K562 (cell line): Measurements from ENCODE around the gene TMEM273. TPM values are rescaled to one million over a fixed set of nuclear protein-coding genes. Genes with fewer than 3 reads are reported as not detected.

Experiments used
- AFF1 ChIP-seq, 2 experiments: fragments of 450-650 bp; IDR thresholded peaks; 2 replicates each; pipeline ENCODE4 v1.6.1; 2018; ENCODE audit warnings: mild to moderate bottlenecking in 2 of 2, low read depth in 1 of 2; ENCODE audit not compliant: partially characterized antibody in 2 of 2
- ARID1B ChIP-seq: fragments of 450-650 bp; IDR thresholded peaks from 2 replicates; pipeline ENCODE4 v1.6.1; 2016; ENCODE audit warnings: antibody characterized with exemption, mild to moderate bottlenecking, inconsistent platforms
- E2F3 ChIP-seq: fragments of 250-450 bp; sonication (Bioruptor Pico); IDR thresholded peaks from 2 replicates; pipeline ENCODE4 v1.4.0; 2020; ENCODE audit warnings: mild to moderate bottlenecking
- FUS ChIP-seq: fragments of 200-400 bp; formaldehyde crosslinking; optimal IDR thresholded peaks from 2 replicates; pipeline ENCODE3; 2017; ENCODE audit warnings: low read depth, low read length
- KDM2B ChIP-seq: fragments of 250-450 bp; sonication (Bioruptor Pico); IDR thresholded peaks from 2 replicates; pipeline ENCODE4 v1.8.0; 2021; ENCODE audit warnings: mild to moderate bottlenecking, moderate library complexity
- MTA1 ChIP-seq: fragments of 450-650 bp; IDR thresholded peaks from 2 replicates; pipeline ENCODE4 v1.6.1; 2017; ENCODE audit warnings: borderline replicate concordance
- RBM14 ChIP-seq: fragments of 200-400 bp; formaldehyde crosslinking; IDR thresholded peaks from 2 replicates; pipeline ENCODE4 v1.6.1; 2018; ENCODE audit warnings: low read depth, mild to moderate bottlenecking, low read length, moderate library complexity, borderline replicate concordance; ENCODE audit not compliant: insufficient read depth
- RBM22 ChIP-seq: fragments of 200-400 bp; formaldehyde crosslinking; IDR thresholded peaks from 2 replicates; pipeline ENCODE4 v1.6.1; 2018; ENCODE audit warnings: low read length, low read depth; ENCODE audit not compliant: poor library complexity, severe bottlenecking
- SMAD1 ChIP-seq: fragments of 150-350 bp; IDR thresholded peaks from 2 replicates; pipeline ENCODE4 v1.6.1; 2014; ENCODE audit warnings: low read length, low read depth; ENCODE audit not compliant: partially characterized antibody
- ZNF778 ChIP-seq: fragments of 450-650 bp; formaldehyde crosslinking; IDR thresholded peaks from 2 replicates; pipeline ENCODE4 v1.4.0; 2020; ENCODE audit warnings: mild to moderate bottlenecking, moderate library complexity
- ZZZ3 ChIP-seq: fragments of 450-650 bp; IDR thresholded peaks from 2 replicates; pipeline ENCODE4 v1.6.1; 2016; ENCODE audit warnings: antibody characterized with exemption, mild to moderate bottlenecking, moderate library complexity
- polyA plus RNA-seq, 8 experiments: library from polyadenylated mRNA; depleted of rRNA in 4 of 8; stranded (reverse) in 5 of 8; unstranded in 3 of 8; fragments of >200 nt; fragmentation: Nextera tagmentation in 2 of 8; fragmentation: Illumina TruSeq in 1 of 8; extraction: Ambion mirVana in 2 of 8; extraction: Trizol in 1 of 8; gene quantifications; 2 replicates each; pipeline versions ENCODE4 v1.2.1 to v1.2.3, GENCODE V29; 2011 to 2014; ENCODE audit warnings: inconsistent platforms in 1 of 8, missing spikeins in 1 of 8
- total RNA-seq, 7 experiments: library from RNA; depleted of rRNA in 6 of 7; stranded (reverse); fragments of >200 nt in 6 of 7; fragmentation: Illumina TruSeq in 2 of 7; extraction: Trizol in 2 of 7; gene quantifications; 2 replicates each; pipeline versions ENCODE4 v1.2.1 to v1.2.3, GENCODE V29; 2011 to 2021; ENCODE audit warnings: low replicate concordance in 1 of 7
- TF ChIP-seq, protein P1 (sequence below): fragments of 450-650 bp; formaldehyde crosslinking; IDR thresholded peaks from 2 replicates; pipeline ENCODE4 v1.4.0; 2020; ENCODE audit warnings: mild to moderate bottlenecking, mixed read lengths
- TF ChIP-seq, protein P2 (sequence below): fragments of 450-650 bp; IDR thresholded peaks from 2 replicates; pipeline ENCODE4 v1.6.1; 2018; ENCODE audit not compliant: partially characterized antibody

Gene TMEM273
- total and polyA plus RNA-seq, 9 of the 15 experiments (the other 6 are each of a cell fraction or from before 2014, with no cell fraction given): 39.2 to 131 (median 95.6) TPM

DNA sequence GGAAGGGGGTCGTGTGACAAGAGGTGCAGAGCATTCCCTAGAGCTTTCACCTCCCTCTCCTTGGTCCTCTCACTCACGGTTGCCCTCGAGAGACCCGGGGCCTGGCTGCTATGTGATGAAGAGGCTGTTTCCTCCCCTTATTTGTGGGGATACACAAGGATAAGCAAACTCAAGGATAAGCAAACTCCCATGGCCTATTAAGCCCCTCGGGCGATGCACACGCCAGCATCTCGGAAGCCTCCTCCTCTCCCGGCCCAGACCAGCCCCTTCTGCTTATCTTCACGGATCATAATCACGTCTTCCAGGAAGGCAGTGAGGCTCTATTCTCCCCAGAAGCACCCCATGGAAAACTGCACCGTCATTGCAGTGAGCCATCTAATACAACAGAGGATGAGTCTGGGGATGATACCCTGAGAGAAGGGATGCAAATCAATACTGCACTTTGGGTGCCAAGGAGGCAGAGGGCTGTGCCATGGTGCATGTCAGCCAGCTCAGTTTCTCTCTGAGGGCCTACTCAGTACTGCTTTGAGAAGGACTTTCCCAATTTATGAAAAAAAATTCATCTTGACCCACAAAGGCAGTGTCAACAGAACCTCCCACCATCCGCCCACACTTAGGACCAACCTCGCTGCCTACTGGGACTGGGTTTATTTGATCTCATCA is 22.2 kb downstream of the TMEM273 start (continued):
- TF ChIP-seq, protein P1, sequence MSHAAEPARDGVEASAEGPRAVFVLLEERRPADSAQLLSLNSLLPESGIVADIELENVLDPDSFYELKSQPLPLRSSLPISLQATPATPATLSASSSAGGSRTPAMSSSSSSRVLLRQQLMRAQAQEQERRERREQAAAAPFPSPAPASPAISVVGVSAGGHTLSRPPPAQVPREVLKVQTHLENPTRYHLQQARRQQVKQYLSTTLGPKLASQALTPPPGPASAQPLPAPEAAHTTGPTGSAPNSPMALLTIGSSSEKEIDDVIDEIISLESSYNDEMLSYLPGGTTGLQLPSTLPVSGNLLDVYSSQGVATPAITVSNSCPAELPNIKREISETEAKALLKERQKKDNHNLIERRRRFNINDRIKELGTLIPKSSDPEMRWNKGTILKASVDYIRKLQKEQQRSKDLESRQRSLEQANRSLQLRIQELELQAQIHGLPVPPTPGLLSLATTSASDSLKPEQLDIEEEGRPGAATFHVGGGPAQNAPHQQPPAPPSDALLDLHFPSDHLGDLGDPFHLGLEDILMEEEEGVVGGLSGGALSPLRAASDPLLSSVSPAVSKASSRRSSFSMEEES (CRISPR knock-in tag): no peak
- TF ChIP-seq SMAD1: no peak
- no peak for TF ChIP-seq FUS
- no peak for TF ChIP-seq ZNF778 (CRISPR knock-in tag)
- TF ChIP-seq AFF1 (IDR thresholded peaks at IDR 0.05; ENCODE audit: low read depth in 1 of 2, partially characterized antibody in 2 of 2): no peak
- TF ChIP-seq, protein P2, sequence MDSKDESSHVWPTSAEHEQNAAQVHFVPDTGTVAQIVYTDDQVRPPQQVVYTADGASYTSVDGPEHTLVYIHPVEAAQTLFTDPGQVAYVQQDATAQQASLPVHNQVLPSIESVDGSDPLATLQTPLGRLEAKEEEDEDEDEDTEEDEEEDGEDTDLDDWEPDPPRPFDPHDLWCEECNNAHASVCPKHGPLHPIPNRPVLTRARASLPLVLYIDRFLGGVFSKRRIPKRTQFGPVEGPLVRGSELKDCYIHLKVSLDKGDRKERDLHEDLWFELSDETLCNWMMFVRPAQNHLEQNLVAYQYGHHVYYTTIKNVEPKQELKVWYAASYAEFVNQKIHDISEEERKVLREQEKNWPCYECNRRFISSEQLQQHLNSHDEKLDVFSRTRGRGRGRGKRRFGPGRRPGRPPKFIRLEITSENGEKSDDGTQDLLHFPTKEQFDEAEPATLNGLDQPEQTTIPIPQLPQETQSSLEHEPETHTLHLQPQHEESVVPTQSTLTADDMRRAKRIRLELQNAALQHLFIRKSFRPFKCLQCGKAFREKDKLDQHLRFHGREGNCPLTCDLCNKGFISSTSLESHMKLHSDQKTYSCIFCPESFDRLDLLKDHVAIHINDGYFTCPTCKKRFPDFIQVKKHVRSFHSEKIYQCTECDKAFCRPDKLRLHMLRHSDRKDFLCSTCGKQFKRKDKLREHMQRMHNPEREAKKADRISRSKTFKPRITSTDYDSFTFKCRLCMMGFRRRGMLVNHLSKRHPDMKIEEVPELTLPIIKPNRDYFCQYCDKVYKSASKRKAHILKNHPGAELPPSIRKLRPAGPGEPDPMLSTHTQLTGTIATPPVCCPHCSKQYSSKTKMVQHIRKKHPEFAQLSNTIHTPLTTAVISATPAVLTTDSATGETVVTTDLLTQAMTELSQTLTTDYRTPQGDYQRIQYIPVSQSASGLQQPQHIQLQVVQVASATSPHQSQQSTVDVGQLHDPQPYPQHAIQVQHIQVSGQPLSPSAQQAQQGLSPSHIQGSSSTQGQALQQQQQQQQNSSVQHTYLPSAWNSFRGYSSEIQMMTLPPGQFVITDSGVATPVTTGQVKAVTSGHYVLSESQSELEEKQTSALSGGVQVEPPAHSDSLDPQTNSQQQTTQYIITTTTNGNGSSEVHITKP: peak; percentile 65
- no peak for TF ChIP-seq RBM14
- no peak for TF ChIP-seq KDM2B (CRISPR knock-in tag)
- TF ChIP-seq RBM22: no peak
- TF ChIP-seq MTA1: peak; percentile 66; the same call in 1 of the 2 replicates
- no peak for TF ChIP-seq ZZZ3
- peak; percentile 93 for TF ChIP-seq ARID1B
- TF ChIP-seq E2F3 (CRISPR knock-in tag): no peak; the same call in 1 of the 2 replicates
